Measurements from ENCODE around the gene C1orf52.
A peak's percentile ranks its signal among the peaks of the same experiment; 100 is the strongest.

C1orf52 gene

GRCh38 chr1:85276215-85276977 lies 16.9 kb upstream of the C1orf52 start, which contains the start of gene BCL10:
Gene BCL10 (minus strand): TSS chr1:85276632. CDS start chr1:85276352, 280 bp downstream.
- Histone ChIP-seq H3K9me3 (no peaks in the 10 kb centered on the region), H3K4me1 (no peaks in the 10 kb centered on the region), H3K36me3 (no peaks in the 10 kb centered on the region), H3K4me3 (ENCODE audit: low read depth, low read length) (peak within 1 kb of the TSS; percentile 88), H3K27me3 (no peaks in the 10 kb centered on the region)
- peak; percentile 94 for DNase-seq
- no peak for TF ChIP-seq CTCF (IDR thresholded peaks at IDR 0.05; ENCODE audit: low read depth, low read length)

GRCh38 chr1:85275701-85276214 lies 16.3 kb upstream of the C1orf52 start:
- no peaks in the 10 kb centered on the region for H3K27me3 ChIP-seq
- no peaks in the 10 kb centered on the region for H3K4me1 ChIP-seq
- H3K4me3 ChIP-seq (ENCODE audit: low read depth, low read length) = peak overlapping the region; percentile 88
- H3K9me3 ChIP-seq = no peaks in the 10 kb centered on the region
- H3K36me3 ChIP-seq = no peaks in the 10 kb centered on the region
- no peak for DNase-seq
- no peak for TF ChIP-seq CTCF (IDR thresholded peaks at IDR 0.05; ENCODE audit: low read depth, low read length)

- DNase-seq = no peak
- Histone ChIP-seq H3K27me3 (no peaks in the 10 kb centered on the region), H3K9me3 (no peaks in the 10 kb centered on the region), H3K36me3 (no peaks in the 10 kb centered on the region), H3K4me3 (ENCODE audit: low read depth, low read length) (peak overlapping the region; percentile 88), H3K4me1 (no peaks in the 10 kb centered on the region)
- no peak for TF ChIP-seq CTCF (IDR thresholded peaks at IDR 0.05; ENCODE audit: low read depth, low read length)
Observed at GRCh38 chr1:85274969-85275453, 15.5 kb upstream of the C1orf52 start.

GRCh38 chr1:85273397-85273796 lies 13.9 kb upstream of the C1orf52 start:
- Histone ChIP-seq H3K9me3 (no peaks in the 10 kb centered on the region), H3K36me3 (no peaks in the 10 kb centered on the region), H3K4me1 (no peaks in the 10 kb centered on the region)

GRCh38 chr1:85268801-85269585 lies 9.5 kb upstream of the C1orf52 start:
- Histone ChIP-seq H3K4me3 (ENCODE audit: low read depth, low read length) (no peak overlapping the region), H3K27me3 (no peaks in the 10 kb centered on the region), H3K9me3 (no peaks in the 10 kb centered on the region), H3K4me1 (no peaks in the 10 kb centered on the region), H3K36me3 (no peaks in the 10 kb centered on the region)
- no peak for DNase-seq
- TF ChIP-seq CTCF (IDR thresholded peaks at IDR 0.05; ENCODE audit: low read depth, low read length) = no peak

More at GRCh38 chr1:85273397-85273796, 13.9 kb upstream of the C1orf52 start:
- Histone ChIP-seq H3K4me3 (ENCODE audit: low read depth, low read length) (no peak overlapping the region), H3K27me3 (no peaks in the 10 kb centered on the region)
- no peak for DNase-seq
- TF ChIP-seq CTCF (IDR thresholded peaks at IDR 0.05; ENCODE audit: low read depth, low read length) = no peak
